GM13976 (cell line): ENCODE measurements around the gene TCF23.

Source experiments
- DNase-seq: peaks from one replicate; pipeline ENCODE4 v3.0.0; 2012; ENCODE audit warnings: low spot score
- CTCF ChIP-seq: IDR thresholded peaks from 2 replicates; pipeline ENCODE4 v1.5.1; 2012; ENCODE audit warnings: borderline replicate concordance, mild to moderate bottlenecking; ENCODE audit not compliant: insufficient read depth; ENCODE audit errors: extremely low read depth, missing control alignments, control extremely low read depth
- in situ Hi-C: fragments of 300-500 bp; cut with MboI; formaldehyde crosslinking; loops from one replicate; pipeline ENCODE4 v1.12.0; 2022; ENCODE audit warnings: low sequenced_read_pairs, mixed read lengths, inconsistent platforms; ENCODE audit not compliant: unreplicated experiment

TCF23 gene

GRCh38 chr2:27128668-27129571 lies 19.9 kb upstream of the TCF23 start:
- in situ Hi-C loops: no loop called here
- no peak for TF ChIP-seq CTCF
- DNase-seq: no peak

DNA sequence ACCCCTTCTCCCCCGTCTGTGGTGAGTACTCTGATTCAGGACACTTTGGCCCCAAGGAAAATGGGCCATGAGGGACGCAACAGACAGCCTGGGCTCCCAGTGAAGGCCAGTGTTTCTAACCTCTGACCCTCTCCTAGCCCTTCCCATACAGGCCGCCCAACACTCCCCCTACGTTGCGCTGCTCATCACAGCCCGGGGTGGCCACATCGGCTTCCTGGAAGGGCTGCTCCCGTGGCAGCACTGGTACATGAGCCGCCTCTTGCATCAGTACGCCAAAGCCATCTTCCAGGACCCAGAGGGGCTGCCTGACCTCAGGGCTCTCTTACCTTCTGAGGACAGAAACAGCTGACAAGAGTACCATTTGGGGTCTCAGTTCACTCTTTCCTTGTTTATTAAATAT lies 18.4 kb upstream of the TCF23 start:
- TF ChIP-seq CTCF: no peak
- no peak for DNase-seq
- in situ Hi-C loops: no loop called here

GRCh38 chr2:27131429-27131828 lies 17.4 kb upstream of the TCF23 start:
- TF ChIP-seq CTCF: no peak
- in situ Hi-C loops: no loop called here
- DNase-seq: no peak

DNA sequence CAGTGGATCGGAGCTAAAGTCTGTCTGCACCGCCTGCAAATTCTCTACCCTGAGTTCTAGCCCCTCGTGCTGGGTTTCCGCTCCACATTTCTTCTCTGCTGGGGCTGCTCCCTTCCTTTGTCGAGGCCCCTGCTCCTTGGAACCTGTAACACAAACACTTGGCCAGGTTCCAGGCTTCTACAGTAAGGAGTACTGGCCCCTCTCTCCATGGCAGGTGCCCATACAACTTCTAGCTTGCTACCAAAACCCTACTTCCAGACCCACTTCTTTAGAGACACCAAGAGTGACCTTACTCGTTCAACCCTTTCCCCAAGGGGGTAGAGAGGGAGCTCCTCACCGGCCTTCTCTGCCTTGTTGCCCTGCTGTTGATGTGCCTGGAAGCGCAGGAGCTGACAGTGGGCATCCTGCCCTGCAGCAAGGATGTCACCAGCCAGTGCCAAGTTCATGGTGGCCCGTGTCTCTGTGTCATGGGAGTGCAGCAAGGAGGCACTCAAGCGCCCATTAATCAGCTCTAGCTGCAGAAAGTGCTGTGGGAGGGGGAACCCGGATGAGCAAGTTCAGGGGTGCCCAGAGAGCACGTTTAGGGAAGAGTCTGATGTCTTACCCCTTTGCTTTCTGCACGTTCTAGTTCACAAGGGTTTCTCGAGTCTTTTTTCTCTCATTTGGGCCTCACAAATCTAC lies 15.5 kb upstream of the TCF23 start:
- in situ Hi-C loops: no loop called here
- DNase-seq: no peak
- no peak for TF ChIP-seq CTCF

- in situ Hi-C loops: no loop called here
- peak; percentile 100 for DNase-seq
- TF ChIP-seq CTCF: peak; percentile 25
Measured at GRCh38 chr2:27133905-27134780, 14.7 kb upstream of the TCF23 start, which contains the start of gene PREB. TSS of gene PREB (minus strand) at chr2:27134636. CDS start at chr2:27134421, 215 bp downstream.
